Cortex of kidney (tissue), 1 donor: Measurements from ENCODE around the gene PTGES3L.
"Not testable (repeated sequence)": the region's sequence is repeated elsewhere in the genome, so short reads cannot be mapped to it uniquely, and the experiment has no call there.

Experiments
- DNase-seq: peaks from one replicate; lab custom pipeline; 2025; lab: John Stamatoyannopoulos, UW

The PTGES3L gene

GRCh38 chr17:42980274-42980765, 440 bp upstream of the PTGES3L start, which contains the start of gene RUNDC1:
TSS of gene RUNDC1 (plus strand) at chr17:42980565. CDS start at chr17:42980577, 12 bp downstream.
- DNase-seq, result no peak

- DNase-seq, result not testable (repeated sequence)
Observed at GRCh38 chr17:42975701-42976100, 4.2 kb downstream of the PTGES3L start.

GRCh38 chr17:42975265-42975664, 4.6 kb downstream of the PTGES3L start:
- no peak for DNase-seq

- DNase-seq, result not testable (repeated sequence)
Observed at GRCh38 chr17:42973323-42973722, 6.6 kb downstream of the PTGES3L start.

- no peak for DNase-seq
Observed at GRCh38 chr17:42971589-42971988, 8.3 kb downstream of the PTGES3L start.

GRCh38 chr17:42969001-42969581, 10.8 kb downstream of the PTGES3L start:
- DNase-seq, result no peak

- no peak for DNase-seq
Observed at GRCh38 chr17:42967925-42968324, 12.0 kb downstream of the PTGES3L start.

GRCh38 chr17:42964161-42964932, 15.5 kb downstream of the PTGES3L start, which contains the start of gene AARSD1:
TSS of gene AARSD1 (minus strand) at chr17:42964454. CDS start at chr17:42964440, 14 bp downstream.
- no peak for DNase-seq

GRCh38 chr17:42953669-42954068, 26.2 kb downstream of the PTGES3L start:
- no peak for DNase-seq

- DNase-seq, result no peak
Observed at GRCh38 chr17:42950044-42950783, 29.7 kb downstream of the PTGES3L start.

- no peak for DNase-seq
Observed at GRCh38 chr17:42946812-42947211, 33.1 kb downstream of the PTGES3L start.

- DNase-seq, result no peak
Observed at GRCh38 chr17:42944211-42944610, 35.7 kb downstream of the PTGES3L start.

- DNase-seq, result no peak
Observed at GRCh38 chr17:42937712-42938596, 41.9 kb downstream of the PTGES3L start.

GRCh38 chr17:42929497-42929844, 50.4 kb downstream of the PTGES3L start:
- DNase-seq, result no peak

GRCh38 chr17:42928714-42929496, 51.0 kb downstream of the PTGES3L start:
- DNase-seq, result no peak

GRCh38 chr17:42924891-42925290, 55.0 kb downstream of the PTGES3L start:
- no peak for DNase-seq

- DNase-seq, result not testable (repeated sequence)
Observed at GRCh38 chr17:42923472-42923871, 56.4 kb downstream of the PTGES3L start.

- DNase-seq, result no peak
Observed at GRCh38 chr17:42922294-42922693, 57.6 kb downstream of the PTGES3L start.

- DNase-seq, result no peak
Observed at GRCh38 chr17:42920922-42921321, 59.0 kb downstream of the PTGES3L start.

GRCh38 chr17:42920106-42920900, 59.6 kb downstream of the PTGES3L start:
- DNase-seq, result no peak
